GM23338 (cell line): ENCODE results near the gene XAGE1B.

Experiments used
- CREB1 ChIP-seq: fragments of 250-450 bp; sonication (Bioruptor Pico); IDR thresholded peaks from 2 replicates; pipeline ENCODE4 v1.5.0; 2020; ENCODE audit warnings: low read depth, mild to moderate bottlenecking, moderate library complexity
- EZH2 ChIP-seq: fragments of 200-600 bp; sonication (generic); IDR thresholded peaks from one replicate; pipeline ENCODE4 v1.8.0; 2017; ENCODE audit warnings: antibody characterized with exemption, mild to moderate bottlenecking, low read depth; ENCODE audit not compliant: unreplicated experiment
- EZH2phosphoT487 ChIP-seq: fragments of 200-600 bp; sonication (generic); IDR thresholded peaks from one replicate; pipeline ENCODE4 v1.8.1; 2018; ENCODE audit warnings: antibody characterized with exemption; ENCODE audit not compliant: unreplicated experiment
- JUNB ChIP-seq: IDR thresholded peaks from one replicate; pipeline ENCODE4 v1.6.1; 2016; ENCODE audit warnings: antibody characterized with exemption; ENCODE audit not compliant: unreplicated experiment
- POLR2AphosphoS5 ChIP-seq: IDR thresholded peaks from 2 replicates; pipeline ENCODE4 v1.6.1; 2016; ENCODE audit warnings: antibody characterized with exemption, low read depth
- ZNF331 ChIP-seq: fragments of 250-450 bp; sonication (Bioruptor Pico); IDR thresholded peaks from 2 replicates; pipeline ENCODE4 v1.5.0; 2020; ENCODE audit warnings: low read depth, mild to moderate bottlenecking, moderate library complexity
- TF ChIP-seq, protein P1 (sequence below), 2 experiments: fragments of 200-600 bp in 1 of 2; sonication (generic) in 1 of 2; conservative IDR thresholded peaks; 2 replicates each; pipeline versions ENCODE4 v1.5.1 to v1.6.1; 2016 to 2017; ENCODE audit warnings: antibody characterized with exemption in 2 of 2, low read depth in 2 of 2, mild to moderate bottlenecking in 2 of 2, moderate library complexity in 1 of 2
- TF ChIP-seq, protein P2 (sequence below): IDR thresholded peaks from one replicate; pipeline ENCODE4 v1.6.1; 2018; ENCODE audit warnings: antibody characterized with exemption; ENCODE audit not compliant: unreplicated experiment

DNA sequence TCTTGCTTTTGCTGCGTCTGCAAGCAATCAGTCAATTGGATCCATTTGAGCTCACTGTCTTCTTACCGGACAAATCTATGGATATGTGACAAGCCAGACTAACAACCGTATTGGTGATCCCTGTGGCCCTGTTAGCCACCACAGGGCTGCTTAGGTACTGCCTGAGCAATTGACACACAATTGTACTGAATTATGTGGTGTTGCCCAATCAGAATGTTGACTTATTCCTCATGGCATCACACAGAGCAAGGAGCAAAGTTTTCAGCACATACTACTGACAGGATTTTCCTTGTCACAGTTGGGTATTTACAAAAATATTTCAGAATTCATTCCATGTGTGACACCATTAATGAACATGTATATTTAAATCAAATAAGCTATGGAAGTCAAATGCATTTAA, 41.3 kb upstream of the XAGE1B start:
- TF ChIP-seq, protein P1, sequence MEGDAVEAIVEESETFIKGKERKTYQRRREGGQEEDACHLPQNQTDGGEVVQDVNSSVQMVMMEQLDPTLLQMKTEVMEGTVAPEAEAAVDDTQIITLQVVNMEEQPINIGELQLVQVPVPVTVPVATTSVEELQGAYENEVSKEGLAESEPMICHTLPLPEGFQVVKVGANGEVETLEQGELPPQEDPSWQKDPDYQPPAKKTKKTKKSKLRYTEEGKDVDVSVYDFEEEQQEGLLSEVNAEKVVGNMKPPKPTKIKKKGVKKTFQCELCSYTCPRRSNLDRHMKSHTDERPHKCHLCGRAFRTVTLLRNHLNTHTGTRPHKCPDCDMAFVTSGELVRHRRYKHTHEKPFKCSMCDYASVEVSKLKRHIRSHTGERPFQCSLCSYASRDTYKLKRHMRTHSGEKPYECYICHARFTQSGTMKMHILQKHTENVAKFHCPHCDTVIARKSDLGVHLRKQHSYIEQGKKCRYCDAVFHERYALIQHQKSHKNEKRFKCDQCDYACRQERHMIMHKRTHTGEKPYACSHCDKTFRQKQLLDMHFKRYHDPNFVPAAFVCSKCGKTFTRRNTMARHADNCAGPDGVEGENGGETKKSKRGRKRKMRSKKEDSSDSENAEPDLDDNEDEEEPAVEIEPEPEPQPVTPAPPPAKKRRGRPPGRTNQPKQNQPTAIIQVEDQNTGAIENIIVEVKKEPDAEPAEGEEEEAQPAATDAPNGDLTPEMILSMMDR (conservative IDR thresholded peaks at IDR 0.05; ENCODE audit: low read depth in 2 of 2): no peak
- TF ChIP-seq EZH2phosphoT487: no peak
- no peak for TF ChIP-seq POLR2AphosphoS5
- no peak for TF ChIP-seq EZH2
- no peak for TF ChIP-seq JUNB
- TF ChIP-seq CREB1 (CRISPR knock-in tag): no peak
- TF ChIP-seq, protein P2, sequence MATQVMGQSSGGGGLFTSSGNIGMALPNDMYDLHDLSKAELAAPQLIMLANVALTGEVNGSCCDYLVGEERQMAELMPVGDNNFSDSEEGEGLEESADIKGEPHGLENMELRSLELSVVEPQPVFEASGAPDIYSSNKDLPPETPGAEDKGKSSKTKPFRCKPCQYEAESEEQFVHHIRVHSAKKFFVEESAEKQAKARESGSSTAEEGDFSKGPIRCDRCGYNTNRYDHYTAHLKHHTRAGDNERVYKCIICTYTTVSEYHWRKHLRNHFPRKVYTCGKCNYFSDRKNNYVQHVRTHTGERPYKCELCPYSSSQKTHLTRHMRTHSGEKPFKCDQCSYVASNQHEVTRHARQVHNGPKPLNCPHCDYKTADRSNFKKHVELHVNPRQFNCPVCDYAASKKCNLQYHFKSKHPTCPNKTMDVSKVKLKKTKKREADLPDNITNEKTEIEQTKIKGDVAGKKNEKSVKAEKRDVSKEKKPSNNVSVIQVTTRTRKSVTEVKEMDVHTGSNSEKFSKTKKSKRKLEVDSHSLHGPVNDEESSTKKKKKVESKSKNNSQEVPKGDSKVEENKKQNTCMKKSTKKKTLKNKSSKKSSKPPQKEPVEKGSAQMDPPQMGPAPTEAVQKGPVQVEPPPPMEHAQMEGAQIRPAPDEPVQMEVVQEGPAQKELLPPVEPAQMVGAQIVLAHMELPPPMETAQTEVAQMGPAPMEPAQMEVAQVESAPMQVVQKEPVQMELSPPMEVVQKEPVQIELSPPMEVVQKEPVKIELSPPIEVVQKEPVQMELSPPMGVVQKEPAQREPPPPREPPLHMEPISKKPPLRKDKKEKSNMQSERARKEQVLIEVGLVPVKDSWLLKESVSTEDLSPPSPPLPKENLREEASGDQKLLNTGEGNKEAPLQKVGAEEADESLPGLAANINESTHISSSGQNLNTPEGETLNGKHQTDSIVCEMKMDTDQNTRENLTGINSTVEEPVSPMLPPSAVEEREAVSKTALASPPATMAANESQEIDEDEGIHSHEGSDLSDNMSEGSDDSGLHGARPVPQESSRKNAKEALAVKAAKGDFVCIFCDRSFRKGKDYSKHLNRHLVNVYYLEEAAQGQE: no peak
- no peak for TF ChIP-seq ZNF331
